ENCODE data around the gene MAGEB1. TPM values are rescaled to one million over a fixed set of nuclear protein-coding genes. Genes with fewer than 3 reads are reported as not detected.

The MAGEB1 gene
- total RNA-seq, 1 experiment from 2014 or later: 0.17 TPM

DNA sequence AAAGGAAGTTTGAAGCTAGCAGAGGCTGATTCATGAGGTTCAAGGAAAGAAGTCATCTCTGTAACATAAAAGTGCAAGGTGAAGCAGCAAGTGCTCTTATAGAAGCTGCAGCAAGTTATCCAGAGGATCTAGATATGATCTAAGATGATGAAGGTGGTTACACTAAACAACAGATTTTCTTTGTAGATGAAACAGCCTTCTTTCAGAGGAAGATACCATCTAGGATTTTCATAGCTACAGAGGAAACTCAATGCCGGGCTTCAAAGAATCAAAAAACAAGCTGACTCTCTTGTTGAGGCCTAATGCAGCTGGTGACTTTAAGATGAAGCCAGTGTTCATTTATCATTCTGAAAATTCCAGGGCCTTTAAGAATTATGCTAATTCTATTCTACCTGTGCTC, 33.5 kb downstream of the MAGEB1 start:
- H2BK120ac ChIP-seq (ENCODE audit: low read depth, low read length, poor library complexity, severe bottlenecking): no peak overlapping the region
- WGBS (ENCODE audit: extremely low coverage, insufficient read length, low lambda C conversion rate): no CpG with 5 or more reads among the region's 1 CpG
- no peak overlapping the region for H3K56ac ChIP-seq (ENCODE audit: insufficient read length, low read depth, low read length)
- H4K20me1 ChIP-seq (ENCODE audit: control insufficient read depth, insufficient read depth, insufficient read length): no peaks in the 10 kb centered on the region
- TF ChIP-seq, protein P1, sequence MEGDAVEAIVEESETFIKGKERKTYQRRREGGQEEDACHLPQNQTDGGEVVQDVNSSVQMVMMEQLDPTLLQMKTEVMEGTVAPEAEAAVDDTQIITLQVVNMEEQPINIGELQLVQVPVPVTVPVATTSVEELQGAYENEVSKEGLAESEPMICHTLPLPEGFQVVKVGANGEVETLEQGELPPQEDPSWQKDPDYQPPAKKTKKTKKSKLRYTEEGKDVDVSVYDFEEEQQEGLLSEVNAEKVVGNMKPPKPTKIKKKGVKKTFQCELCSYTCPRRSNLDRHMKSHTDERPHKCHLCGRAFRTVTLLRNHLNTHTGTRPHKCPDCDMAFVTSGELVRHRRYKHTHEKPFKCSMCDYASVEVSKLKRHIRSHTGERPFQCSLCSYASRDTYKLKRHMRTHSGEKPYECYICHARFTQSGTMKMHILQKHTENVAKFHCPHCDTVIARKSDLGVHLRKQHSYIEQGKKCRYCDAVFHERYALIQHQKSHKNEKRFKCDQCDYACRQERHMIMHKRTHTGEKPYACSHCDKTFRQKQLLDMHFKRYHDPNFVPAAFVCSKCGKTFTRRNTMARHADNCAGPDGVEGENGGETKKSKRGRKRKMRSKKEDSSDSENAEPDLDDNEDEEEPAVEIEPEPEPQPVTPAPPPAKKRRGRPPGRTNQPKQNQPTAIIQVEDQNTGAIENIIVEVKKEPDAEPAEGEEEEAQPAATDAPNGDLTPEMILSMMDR (conservative IDR thresholded peaks at IDR 0.05): no peak
- H2BK20ac ChIP-seq (ENCODE audit: low read depth, low read length, poor library complexity, severe bottlenecking): no peak overlapping the region
- no peak overlapping the region for H4K5ac ChIP-seq (ENCODE audit: insufficient read length, low read depth, low read length)
- DNase-seq: no peak
- no peaks in the 10 kb centered on the region for H3K79me2 ChIP-seq (ENCODE audit: insufficient read depth, low read length)
- H3K9me3 ChIP-seq (ENCODE audit: control insufficient read depth, low read depth, low read length): no peaks in the 10 kb centered on the region
- H3K4ac ChIP-seq (ENCODE audit: low read depth, low read length): no peak overlapping the region
- no peaks in the 10 kb centered on the region for H3K27me3 ChIP-seq (ENCODE audit: insufficient read depth, low read length)
- no peak overlapping the region for H2AK5ac ChIP-seq (ENCODE audit: insufficient read length, low read length)
- no peak overlapping the region for H3K27ac ChIP-seq (ENCODE audit: insufficient read length, low read depth, low read length)
- no peak overlapping the region for H3K27ac Mint-ChIP-seq
- no peak overlapping the region for H4K91ac ChIP-seq (ENCODE audit: insufficient read length, low read depth, low read length)
- no peaks in the 10 kb centered on the region for H3K27me3 Mint-ChIP-seq (ENCODE audit: low read depth)
- H3K4me3 Mint-ChIP-seq: no peak overlapping the region
- H4K8ac ChIP-seq (replicated peaks; ENCODE audit: insufficient read length, low read depth, low read length): no peak overlapping the region
- no peak overlapping the region for H2AFZ ChIP-seq (ENCODE audit: low read length)
- no peak overlapping the region for H2BK5ac ChIP-seq (ENCODE audit: insufficient read length, low read length)
- H3K14ac ChIP-seq (ENCODE audit: insufficient read depth, low read length): no peak overlapping the region
- no peak overlapping the region for H3K23ac ChIP-seq (ENCODE audit: insufficient read length, low read depth, low read length)
- H3K4me1 ChIP-seq (ENCODE audit: insufficient read depth, low read length): no peaks in the 10 kb centered on the region
- no peak overlapping the region for H3K18ac ChIP-seq (ENCODE audit: insufficient read length, low read depth, low read length)
- no peak overlapping the region for H3K4me2 ChIP-seq (ENCODE audit: insufficient read depth, insufficient read length, low read length)
- no peak overlapping the region for H3T11ph ChIP-seq (ENCODE audit: low read length)
- peaks cover 0 to 4% of the 10 kb centered on the region in 2 experiments; a peak in 2 of 4 replicates for H3K4me1 Mint-ChIP-seq
- H2BK12ac ChIP-seq (ENCODE audit: insufficient read length, low read depth, low read length): no peak overlapping the region
- no peaks in the 10 kb centered on the region; a peak in 1 of 7 replicates for H3K36me3 Mint-ChIP-seq (ENCODE audit: insufficient read depth in 1 of 3, low read depth in 3 of 3)
- H3K9ac ChIP-seq (ENCODE audit: extremely low read depth, insufficient read length, low read length): no peak overlapping the region
- peaks cover 4 to 44% of the 10 kb centered on the region in 2 experiments; a peak in 4 of 5 replicates for H3K9me3 Mint-ChIP-seq
- no peaks in the 10 kb centered on the region for H3K79me1 ChIP-seq (ENCODE audit: insufficient read depth, low read depth, low read length, poor library complexity, severe bottlenecking)
- H2BK15ac ChIP-seq (ENCODE audit: low read depth, low read length): no peak overlapping the region
- H3K23me2 ChIP-seq (ENCODE audit: insufficient read length, low read depth, low read length, poor library complexity, severe bottlenecking): no peaks in the 10 kb centered on the region

Data from H9 (cell line).